ELR (cell line): Measurements from ENCODE around the gene TSPEAR.
"Not testable (repeated sequence)": the region's sequence is repeated elsewhere in the genome, so short reads cannot be mapped to it uniquely, and the experiment has no call there.

Experiments used
- DNase-seq: peaks from one replicate; pipeline ENCODE4 v3.0.0-alpha.2; 2015; ENCODE audit warnings: low read depth

Gene TSPEAR

DNA sequence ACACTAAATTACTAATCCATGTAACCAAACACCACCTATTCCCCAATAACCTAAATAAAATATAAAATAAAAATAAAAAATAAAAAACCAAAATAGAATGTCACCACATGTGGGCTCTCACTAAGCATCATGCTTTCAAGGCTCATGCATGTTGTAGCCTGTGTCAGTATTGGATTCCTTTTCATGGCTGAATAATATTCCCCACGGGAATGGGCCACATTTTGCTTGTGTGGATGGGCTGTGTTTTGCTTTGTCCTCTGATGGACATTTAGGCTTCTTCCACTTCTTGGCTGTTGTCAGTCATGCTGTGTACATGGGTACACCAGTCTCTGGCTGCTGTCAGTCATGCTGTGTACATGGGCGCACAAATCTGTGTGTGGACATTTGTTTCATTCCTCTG lies 122.3 kb downstream of the TSPEAR start:
- DNase-seq = no peak

DNA sequence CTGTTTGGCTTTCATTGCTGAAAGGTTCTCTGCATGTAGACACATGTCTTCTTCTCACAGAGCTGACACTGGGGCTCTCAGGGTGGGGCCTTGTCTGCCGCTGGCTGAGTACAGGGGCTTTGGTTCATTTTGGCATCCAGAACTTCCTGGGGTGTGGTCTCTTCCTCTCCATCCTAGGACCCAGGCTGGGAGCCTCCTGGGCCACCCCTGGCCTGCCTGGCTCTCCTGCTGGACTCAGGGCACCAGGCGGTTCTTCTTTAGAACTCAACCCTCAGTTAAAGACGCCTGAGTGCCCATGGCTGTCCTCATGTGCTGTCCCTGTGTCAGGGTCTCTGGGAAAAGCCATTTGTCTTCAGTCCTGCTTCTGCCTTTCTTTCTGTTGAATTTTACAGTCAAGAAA lies 125.5 kb downstream of the TSPEAR start:
- no peak for DNase-seq

DNA sequence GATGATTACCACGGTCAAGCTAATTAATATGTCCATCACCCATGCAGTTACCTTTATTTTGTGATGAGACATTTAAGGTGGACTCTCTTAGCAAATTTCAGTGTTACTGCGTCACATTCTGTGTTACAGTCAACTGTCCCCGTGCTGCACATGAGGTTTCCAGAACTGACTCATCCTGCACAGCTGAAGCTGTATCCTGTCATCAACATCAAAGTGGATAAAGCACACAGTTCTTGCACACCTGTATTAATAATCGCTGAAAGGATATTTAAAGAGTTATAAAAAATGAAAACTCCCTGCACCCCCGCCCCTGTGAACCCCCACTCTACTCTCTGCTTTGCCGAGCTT lies 127.6 kb downstream of the TSPEAR start:
- no peak for DNase-seq

GRCh38 chr21:44583089-44583799 lies 128.1 kb downstream of the TSPEAR start:
- no peak for DNase-seq

- DNase-seq = no peak
Measured at GRCh38 chr21:44582055-44582454, 129.3 kb downstream of the TSPEAR start.

DNA sequence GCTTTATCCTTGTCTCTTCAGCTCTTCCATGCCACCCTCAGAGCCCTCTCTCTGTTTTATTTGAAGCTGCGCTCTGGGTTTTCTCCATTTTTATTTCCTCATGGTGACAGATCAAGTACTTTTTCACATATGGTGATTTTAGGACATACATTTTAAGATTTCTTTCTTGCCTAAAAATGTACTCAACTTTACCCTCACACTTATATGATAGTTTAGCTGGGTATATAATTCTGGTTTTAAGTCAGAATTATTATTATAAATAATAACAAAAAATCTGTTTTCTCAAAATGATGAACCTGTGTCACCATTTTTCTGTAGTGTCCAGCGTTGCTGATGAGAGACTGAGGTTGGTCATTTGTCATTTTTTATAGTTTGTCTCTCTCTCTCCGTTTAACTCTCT lies 130.2 kb downstream of the TSPEAR start:
- no peak for DNase-seq

- not testable (repeated sequence) for DNase-seq
Measured at GRCh38 chr21:44580231-44580821, 131.0 kb downstream of the TSPEAR start, which contains the start of gene KRTAP10-5. KRTAP10-5 (minus strand) TSS chr21:44580604; CDS start chr21:44580578, 26 bp downstream.

DNA sequence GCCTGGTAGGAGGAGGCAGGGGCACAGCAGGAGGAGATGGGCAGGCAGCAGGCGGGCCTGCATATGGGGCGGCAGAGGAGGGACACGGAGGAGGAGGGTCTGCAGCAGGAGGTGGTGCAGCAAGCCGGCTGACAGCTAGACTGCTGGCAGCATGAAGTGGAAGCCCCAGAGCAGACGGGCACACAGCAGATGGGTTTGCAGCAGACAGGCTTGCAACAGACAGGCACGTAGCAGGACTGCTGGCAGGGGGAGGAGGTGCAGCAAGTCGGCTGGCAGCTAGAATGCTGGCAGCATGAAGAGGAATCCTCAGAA lies 131.6 kb downstream of the TSPEAR start:
- DNase-seq = no peak

DNA sequence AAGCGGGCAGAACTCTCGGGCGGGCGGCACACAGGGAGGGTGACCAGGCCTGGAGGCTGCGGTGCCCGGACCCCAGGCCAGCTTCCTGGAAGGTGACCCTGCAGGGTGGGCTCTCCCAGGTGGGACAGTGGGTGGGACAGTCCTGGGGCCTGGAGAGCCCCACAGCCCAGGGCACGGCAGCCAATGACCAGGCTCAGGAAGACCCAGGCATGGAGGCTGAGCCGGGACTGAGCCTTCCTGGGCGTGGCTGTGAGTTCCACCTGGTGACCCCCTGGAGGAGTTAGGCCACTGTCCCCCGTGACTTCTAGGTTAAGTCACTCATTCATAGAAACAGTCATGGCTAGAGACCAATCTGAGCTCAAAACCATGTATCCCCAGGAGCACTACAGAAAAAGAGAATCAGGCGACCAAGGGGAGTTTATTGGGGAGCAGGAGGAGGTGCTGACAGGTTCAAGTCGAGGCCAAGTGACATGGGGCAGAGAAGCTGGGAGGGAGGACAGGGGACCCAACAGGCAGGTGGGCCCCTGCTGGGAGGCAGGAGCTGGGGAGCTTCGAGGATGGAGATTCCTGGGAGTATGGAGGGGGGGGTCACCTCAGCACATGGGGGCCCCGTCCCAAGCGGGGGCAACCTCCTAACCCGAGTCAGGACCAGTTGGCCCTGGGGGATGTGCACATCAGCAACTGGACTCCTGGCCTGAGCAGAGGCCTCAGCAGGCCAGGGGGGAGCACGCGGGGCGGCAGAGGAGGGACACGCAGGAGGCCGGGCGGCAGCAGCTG lies 132.1 kb downstream of the TSPEAR start:
- no peak for DNase-seq

DNA sequence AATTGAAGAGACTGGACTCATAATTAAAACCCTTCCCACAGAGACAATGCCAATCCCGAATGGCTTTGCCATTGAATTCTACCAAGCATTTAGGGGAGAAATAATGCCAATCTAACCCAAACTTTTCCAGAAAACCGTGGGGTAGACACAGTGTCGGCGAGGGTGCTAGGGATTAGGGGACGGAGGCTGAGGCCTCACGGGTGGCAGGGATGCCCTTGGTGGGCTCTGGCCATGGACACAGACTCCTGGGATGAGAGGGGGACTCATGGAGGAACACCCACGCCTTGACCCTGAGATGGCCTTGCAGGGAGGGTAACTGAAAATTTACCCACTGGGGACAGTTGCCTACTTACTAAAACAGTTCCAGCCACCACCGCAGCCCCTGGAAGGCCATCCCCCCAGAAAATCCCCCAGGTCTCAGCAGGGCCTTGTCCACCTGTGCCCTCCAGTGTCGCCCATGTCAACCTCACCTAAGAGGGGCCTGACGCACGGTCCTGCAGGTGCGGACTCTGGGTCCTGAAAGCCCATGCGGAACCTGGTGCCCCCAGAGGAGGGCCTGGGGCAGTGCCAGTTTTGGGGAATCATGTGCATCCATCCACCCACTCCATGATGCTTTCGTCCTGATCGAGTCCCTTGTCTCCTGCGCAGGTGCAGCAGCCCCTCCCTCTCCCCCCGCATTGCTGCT lies 132.9 kb downstream of the TSPEAR start:
- no peak for DNase-seq

- no peak for DNase-seq
Measured at GRCh38 chr21:44576025-44576420, 135.3 kb downstream of the TSPEAR start.

DNA sequence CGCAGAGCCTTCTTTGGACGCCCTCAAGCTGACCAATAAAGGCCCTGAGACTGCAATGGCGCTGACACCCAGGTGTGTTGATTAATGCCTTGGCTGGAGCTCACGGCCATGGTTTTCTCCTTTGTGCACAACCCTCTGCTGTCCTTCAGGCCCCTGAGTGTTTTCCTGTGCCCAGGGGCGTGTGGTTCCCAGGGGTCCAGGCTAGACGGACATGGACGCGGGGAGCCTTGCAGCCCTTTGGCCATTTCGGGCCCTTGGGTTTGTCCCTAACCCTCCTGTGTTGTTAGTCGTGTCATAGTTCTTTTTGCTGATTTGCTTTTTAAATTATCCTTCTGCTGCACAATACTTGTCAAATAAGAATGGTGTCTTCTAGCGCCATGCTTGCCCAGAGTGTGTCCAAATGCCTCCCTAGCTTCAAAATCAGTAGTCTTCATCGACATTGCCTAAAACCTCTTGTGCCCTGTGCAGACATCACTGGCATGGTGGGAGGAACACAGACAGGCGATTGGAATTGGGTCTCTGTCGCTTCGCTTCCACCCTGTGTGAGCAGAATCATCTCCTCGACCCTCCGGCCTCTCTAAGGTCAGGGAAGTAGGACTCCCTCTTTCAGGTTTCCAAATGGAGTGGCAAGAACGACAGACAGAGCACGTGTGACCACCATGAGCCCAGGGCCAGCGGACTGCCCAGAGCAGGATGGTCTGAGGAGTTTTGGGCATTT lies 135.9 kb downstream of the TSPEAR start:
- no peak for DNase-seq

DNA sequence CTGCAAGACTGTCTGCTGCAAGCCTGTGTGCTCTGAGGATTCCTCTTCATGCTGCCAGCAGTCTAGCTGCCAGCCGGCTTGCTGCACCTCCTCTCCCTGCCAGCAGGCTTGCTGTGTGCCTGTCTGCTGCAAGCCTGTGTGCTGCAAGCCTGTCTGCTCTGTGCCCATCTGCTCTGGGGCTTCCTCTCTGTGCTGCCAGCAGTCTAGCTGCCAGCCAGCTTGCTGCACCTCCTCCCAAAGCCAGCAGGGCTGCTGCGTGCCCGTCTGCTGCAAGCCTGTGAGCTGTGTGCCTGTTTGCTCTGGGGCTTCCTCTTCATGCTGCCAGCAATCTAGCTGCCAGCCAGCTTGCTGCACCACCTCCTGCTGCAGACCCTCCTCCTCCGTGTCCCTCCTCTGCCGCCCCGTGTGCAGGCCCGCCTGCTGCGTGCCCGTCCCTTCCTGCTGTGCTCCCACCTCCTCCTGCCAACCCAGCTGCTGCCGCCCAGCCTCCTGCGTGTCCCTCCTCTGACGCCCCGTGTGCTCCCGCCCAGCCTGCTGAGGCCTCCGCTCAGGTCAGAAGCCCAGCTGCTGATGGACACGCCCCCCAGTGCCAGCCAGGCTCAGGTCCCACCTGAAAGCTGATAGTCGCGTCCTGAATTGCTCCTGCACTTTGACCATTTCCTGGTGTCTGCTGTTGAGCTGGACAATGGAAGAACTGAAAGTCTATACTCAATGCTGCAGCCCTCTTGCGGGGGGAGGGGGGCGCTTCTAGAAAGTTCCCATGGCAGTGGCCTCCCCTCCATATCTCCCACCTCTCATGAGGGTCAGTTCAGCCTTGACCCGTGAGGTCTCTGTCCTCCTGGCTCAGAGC lies 136.7 kb downstream of the TSPEAR start:
- DNase-seq = no peak

DNA sequence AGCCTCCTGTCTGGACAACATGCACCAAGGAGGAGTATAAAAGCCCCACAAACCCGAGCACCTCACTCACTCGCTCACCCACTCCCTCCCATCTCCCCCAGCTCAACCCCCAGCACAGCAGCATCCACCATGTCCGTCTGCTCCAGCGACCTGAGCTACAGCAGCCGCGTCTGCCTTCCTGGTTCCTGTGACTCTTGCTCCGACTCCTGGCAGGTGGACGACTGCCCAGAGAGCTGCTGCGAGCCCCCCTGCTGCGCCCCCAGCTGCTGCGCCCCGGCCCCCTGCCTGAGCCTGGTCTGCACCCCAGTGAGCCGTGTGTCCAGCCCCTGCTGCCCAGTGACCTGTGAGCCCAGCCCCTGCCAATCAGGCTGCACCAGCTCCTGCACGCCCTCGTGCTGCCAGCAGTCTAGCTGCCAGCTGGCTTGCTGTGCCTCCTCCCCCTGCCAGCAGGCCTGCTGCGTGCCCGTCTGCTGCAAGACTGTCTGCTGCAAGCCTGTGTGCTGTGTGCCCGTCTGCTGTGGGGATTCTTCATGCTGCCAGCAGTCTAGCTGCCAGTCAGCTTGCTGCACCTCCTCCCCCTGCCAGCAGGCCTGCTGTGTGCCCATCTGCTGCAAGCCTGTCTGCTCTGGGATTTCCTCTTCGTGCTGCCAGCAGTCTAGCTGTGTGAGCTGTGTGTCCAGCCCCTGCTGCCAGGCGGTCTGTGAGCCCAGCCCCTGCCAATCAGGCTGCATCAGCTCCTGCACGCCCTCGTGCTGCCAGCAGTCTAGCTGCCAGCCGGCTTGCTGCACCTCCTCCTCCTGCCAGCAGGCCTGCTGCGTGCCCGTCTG lies 137.5 kb downstream of the TSPEAR start, which contains the start of gene KRTAP10-4:
KRTAP10-4 (plus strand) TSS at position 100 of the 827 bp plus-strand sequence; CDS start at position 130, 30 bp downstream.
- not testable (repeated sequence) for DNase-seq

- peak; percentile 4 for DNase-seq
Measured at GRCh38 chr21:44572959-44573583, 138.3 kb downstream of the TSPEAR start.

- DNase-seq = no peak
Measured at GRCh38 chr21:44571844-44572782, 139.3 kb downstream of the TSPEAR start.

- no peak for DNase-seq
Measured at GRCh38 chr21:44571296-44571695, 140.1 kb downstream of the TSPEAR start.

- DNase-seq = no peak
Measured at GRCh38 chr21:44569861-44570517, 141.4 kb downstream of the TSPEAR start.
